Activated naive CD8-positive, alpha-beta T cell treated with anti-CD3 and anti-CD28 coated beads, Interleukin-2, amount 50 U/mL, for 16 hours (primary cell): ENCODE results near the gene FANCC.

Experiments
- DNase-seq: peaks from one replicate; pipeline ENCODE4 v3.0.0-alpha.2; 2020; ENCODE audit warnings: low read depth, low spot score

Gene FANCC

DNA sequence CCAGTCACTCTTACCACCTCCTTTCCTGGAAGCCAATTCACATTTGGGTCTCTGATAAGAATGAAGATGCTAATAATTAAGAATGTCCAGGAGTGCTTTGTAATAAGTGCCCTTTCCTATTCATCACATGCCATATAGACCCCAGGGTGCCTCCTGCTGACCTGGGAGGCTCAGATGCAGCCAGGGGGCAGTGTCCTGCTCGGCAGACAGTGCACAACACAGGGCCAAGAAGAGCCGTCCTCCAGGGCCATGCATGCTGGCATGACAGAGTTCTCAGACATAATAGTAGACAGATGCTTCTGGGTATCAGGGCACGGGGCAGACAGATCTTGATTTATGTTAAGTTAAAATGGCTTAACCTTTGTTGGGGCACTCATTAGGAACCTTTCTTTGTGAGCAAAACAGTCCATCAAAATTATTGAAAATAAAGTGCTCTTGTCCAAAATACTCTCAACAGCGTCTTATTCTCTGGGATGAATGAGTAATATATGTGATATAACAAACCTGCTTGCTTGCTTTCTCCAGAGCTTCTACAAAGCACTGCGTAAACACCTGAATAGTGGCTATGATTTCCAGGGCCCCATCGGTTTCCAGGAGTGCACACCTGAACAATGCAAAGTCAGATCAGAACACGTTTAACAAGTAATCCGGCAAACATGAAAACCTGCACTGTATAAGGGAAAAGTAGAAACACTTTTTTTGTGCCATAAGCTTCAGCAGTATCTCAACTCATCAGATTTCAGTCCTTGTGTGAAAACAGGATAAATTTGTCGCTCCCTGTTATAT, 192.7 kb downstream of the FANCC start:
- no peak for DNase-seq

DNA sequence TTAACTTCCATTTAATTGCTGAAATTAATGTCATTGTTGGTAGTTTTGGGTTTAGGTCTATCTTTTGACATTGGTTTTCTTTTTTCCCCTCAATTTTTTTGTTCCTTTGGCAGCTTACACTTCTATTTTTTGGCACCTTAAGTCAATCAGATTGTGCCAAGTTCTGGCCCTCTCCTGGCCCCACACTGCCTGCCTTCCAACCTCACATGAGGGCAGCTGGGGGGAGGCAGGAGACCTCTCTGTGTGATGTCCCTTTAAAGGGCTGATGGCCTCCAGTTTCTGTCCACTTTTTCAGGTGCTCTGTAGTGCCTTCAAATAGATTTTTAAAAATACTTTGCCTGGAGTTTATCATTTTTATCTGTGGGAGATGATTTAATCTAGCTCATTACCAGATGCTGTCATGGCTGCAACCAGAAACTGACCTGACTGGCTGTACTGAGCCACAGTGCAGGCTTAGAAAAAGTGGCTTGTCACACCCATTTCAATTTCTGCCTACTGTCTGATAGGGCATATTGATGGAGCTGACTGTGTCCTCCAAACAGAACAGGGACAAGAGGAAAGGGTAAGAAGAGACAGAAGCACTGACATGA, 196.6 kb downstream of the FANCC start:
- no peak for DNase-seq

DNA sequence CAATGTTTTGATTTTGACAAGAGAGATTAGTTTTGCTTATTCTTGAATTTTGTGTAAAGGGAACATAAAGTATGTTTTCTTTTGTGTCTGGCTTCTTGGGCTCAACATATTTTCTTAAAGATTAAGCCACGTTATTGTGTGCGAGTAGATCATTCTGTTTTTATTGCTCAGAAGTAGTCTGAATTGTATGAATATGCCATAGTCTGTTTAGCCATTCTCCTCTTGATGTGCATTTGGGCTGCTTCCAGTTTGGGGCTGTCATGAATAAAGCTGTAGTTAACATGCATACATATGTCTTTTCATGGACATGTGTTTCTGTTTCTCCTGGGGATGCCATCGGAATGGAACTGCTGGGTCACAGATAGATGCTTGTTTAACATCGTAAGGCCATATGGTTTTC, 198.9 kb downstream of the FANCC start:
- no peak for DNase-seq

DNA sequence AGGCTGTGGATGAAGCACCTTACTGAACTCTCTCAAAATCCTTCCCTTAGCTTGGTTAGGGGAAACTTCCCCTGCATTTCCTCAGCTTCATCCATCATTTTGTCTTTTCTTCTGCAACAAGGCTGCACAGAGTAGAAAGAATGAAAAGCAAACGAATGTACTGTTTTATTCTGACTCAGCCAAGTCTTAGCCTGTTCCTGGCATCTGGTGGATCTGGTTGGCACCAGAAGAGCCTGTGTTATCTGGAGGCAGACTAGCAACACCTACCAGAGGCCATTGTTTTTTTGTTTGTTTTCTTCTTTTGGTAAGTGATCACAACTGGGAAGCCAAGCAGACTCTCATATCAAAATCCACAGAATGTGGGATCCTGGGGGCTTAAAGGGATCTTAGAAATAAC, 200.7 kb downstream of the FANCC start:
- no peak for DNase-seq

DNA sequence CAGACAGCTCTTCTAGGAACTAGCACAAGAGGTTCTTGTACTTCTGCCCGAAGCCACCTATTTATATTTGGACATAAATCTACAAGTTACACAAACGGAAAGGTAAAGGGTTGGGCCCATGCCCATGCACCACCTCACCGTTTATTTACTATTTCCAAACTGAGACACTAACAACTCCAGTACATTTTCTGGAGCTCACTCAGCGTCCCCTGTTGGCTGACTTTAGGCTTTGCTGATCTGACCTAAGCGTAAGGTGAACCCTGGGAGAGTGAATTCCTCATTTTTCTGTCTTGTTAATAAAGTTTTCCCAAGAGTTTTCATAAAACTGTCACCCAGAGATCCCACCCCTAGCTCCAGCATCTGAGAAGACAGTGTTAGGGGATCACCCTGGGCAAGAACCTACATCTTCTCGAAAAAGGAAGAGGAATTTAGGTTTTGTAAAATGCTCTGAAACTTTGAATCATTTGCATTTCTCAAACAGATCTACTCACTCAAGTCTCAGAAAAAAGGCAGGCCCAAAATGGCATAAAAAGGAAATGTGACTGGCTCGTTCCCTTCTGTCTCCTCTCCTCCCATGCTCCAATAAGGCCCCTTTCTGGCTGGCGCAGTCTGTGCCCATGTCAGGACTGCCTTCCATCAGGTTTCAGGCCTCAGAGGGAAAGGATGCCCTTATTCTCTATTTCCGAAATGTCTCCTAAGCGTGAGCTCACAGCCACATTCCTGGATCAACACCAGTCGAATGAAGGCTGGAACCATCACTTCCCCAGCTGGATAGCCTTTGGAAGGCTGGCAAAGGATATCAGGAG, 201.3 kb downstream of the FANCC start:
- DNase-seq, result no peak

DNA sequence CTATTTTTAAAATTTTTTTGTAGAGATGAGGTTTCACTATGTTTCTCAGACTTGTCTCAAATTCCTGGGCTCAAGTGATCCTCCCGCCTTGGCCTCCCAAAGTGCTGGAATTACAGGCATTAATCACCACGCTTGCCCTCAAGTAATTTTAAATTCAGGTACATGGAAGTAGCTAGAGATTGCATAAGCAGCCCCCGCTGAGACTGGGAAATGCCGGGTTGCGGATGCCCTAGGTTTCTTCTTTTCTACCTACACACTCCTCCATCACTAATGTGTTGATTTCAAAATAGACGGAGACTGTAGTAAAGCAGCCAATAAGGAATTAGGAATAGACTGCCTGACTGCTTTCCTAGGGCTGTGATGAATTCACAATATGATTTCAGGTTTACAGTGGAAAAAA, 202.4 kb downstream of the FANCC start:
- no peak for DNase-seq

DNA sequence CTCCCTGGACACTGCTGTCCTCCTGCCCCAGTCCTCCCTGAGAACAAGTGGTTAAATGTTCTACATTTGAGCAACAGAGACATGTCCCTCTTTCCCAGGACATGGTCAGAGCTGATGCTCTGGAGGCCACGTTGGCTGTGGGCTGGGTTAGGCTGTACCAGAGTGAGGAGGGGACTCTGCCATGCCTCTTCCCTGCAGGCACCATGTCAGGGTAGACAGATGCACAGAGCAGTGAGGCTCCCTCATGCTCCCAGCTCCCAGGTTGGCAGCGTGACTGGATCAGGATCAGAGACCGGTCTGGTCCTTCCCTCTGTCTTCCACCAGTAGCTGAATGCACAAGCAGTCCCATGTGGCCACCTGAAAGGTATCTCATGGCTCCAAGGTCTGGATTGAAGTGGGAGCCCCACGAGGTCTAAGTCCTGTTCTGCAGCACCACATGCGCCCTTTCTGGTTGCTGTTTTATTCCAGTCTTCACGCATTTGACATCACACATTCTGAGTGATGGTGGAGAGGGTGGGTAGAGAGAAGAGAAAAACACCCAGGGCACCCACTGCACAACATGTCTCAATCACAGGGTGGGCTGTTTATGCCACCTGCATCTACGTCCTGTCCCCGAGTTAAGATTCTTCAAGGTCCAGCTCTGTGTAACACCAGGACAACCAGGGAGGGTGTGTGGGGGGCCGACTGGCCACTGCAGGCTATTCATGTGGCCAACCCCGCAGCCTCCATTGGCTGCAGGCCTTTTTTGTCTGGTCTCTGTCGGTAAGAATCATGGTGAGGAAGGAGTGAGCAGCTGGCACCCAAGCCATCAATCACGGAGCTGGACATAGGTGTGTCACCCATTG, 204.9 kb downstream of the FANCC start:
- no peak for DNase-seq

DNA sequence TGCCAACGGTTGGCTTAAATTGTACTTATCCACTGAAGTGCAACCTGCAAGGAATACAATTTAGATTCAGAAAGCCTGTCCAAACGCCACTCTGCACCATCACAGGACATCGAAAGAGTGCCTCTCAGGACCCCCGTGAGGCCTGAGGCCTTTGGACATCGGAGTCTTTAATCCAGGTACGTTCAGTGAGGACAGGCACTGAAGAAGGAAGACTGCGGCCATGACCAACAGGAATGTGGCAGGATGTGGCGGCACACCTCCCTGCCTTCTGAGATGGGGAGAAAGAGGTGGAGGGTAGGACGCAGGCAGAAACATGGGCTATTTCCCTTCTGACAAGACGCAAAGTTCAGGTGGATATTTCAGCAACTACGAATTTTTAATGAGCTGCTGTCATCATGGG, 205.8 kb downstream of the FANCC start:
- no peak for DNase-seq

DNA sequence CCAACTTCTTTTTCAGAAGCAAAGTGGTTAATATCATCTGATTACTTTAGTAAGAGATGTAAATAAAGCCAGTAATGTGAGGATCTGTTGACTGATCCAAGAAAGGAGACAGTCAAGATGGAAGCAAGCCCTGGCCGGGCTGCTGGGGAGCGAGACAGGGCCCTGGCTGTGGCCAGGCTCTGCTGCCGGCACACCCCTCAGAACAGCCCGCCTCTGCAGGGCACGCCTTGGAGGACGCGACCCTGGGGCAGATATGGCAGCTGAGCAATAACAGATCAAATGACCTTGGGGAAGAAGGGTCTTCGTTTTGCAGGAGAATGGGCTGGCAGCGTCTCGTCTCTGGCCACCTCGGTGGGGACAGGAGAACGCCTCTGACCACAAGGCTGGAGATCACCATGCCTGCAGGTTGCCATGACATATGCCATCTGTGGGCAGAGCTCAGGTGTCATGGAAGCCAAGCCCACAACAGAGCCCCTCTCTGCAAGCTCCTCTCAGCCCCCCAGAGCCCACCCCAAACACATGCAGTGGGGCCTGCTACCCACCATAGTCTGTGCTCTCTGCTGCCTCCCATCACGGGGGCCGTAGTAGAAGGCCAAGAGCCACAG, 206.5 kb downstream of the FANCC start:
- no peak for DNase-seq

DNA sequence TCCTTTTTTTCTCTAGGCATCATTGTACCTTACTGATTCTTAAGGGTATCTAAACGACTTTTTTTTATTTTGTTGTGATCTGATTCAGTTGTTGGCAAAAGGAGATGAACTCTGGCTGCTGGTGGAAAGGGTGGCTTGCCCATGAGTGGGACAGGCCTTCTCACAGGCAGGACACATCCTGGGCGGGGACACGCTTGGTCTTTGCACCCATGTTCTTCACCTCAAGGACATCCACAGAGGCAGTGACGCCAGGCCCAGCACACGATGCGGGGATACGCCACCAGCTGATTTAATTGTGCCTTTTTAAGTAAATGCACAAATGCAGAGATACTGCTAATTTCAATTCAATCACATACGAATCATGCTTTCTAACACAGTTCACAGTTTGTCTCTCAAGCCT, 208.1 kb downstream of the FANCC start:
- DNase-seq, result no peak

DNA sequence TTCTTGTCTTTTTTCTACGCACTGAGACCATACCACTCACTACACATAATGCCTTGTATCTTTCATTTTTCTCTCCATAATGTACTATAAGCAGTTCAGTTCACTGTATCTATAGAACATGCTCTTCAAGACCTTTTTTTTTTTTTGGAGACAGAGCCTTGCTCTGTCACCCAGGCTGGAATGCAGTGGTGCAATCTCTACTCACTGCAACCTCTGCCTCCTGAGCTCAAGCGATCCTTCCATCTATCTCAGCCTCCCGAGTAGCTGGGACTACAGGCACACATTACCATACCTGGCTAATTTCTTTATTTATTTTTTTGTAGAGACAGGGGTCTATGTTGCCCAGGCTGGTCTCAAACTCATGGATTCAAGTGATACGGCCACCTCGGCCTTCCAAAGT, 208.7 kb downstream of the FANCC start:
- no peak for DNase-seq

DNA sequence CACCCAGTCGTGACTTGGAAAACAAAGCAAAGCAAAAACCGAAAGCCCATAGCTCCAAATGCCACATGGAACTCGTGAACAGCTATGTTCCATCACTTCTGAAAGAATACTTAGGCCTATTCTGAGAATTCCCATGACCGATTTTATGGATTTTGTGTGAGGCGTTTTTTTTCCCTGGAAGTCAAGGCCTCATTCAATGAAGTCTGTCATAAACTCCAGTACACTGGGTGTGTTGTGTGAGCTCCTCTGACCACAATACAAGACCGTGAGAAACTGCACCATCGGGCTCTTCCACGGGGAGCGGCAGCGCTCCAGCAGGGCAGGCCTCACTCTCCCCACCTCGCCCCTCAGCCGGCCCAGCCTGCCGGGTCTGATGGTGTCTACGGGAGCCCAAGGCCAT, 209.5 kb downstream of the FANCC start:
- no peak for DNase-seq

DNA sequence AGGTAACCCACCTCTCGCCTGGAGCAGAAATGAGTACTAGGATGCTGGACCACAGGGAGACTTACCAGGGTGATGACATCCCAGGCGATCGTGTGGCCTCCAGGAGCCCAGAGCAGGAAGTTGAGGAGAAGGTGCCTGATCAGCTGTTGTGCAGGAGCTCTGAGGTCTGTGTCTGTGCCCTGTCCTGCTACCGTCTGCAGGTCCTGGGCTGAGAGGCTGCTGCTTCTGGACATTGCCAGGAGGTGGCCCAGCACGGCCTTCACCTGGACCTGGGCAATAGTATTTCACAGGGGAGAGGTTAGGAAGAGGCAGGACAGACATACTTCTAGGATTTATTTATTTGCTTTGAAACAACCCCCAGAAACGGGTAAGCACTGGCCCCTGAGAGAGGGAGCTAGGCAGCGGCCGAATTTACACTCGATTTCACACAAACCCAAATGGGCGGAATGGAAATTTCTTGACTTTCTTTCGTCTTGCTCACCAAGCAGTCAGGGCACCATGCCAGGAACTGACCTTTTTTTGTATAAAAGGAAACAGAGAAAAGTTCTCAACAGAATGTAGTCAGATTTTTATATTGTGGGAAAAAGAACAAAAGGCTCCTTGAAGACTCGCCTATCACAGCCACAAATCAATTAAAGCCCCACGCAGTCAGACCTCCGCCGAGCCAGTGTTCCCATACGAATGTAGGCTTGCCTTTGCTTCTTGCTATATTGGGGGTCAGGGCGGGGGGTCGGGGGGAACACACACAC, 210.3 kb downstream of the FANCC start:
- DNase-seq, result no peak

DNA sequence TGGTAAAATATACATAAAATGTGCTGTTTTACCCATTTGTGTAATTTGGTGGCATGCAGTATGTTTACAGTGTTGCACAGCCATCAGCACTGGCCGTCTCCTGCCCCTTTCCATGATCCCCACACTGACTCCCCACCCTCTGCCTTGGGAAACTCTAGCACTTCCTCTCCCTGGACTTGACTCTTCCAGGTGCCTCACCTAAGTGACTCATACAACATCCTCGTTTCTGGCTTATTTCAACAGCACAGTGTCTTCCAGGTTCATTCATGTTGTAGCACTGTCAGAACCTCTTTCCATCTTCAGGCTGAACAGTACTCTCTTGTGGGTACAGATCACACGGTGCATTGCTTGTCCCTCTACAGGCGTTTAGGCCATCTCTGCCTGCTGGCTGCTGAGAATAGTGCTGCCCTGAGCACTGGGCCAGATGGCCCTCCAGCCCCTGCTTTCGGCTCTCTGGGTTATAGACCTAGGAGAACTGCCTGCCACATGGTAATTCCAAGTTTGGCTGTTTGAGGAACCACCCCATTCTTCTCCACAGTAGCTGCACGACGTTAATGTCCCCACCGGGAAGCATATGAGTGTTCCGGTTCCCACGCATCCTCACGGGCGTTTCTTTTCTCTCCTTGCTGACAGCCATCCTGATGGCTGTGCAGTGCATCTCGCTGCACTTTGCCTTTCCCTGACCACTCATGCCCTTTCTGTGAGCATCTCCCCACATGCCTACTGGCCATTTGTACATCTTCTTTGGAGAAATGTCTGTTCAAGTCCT, 211.8 kb downstream of the FANCC start:
- no peak for DNase-seq

DNA sequence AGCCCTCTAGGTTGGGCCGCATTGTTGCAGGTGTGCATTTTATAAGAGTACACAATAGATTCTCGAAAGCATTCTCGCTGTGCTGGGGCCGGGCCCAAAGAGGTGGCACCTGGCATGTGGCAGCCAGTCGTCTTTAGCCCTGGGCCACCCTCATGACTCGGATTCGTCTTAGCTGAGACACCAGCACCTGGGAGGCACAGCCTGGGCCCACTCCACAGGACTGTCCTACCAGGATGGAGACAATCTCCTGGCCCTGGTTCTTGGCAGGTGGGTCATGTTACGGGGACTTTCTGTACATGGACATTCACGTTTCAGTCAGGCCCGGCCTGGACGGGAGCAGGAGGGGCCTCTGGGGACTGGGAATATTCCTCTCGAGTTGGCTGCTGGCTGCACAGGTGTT, 212.5 kb downstream of the FANCC start:
- DNase-seq, result no peak

DNA sequence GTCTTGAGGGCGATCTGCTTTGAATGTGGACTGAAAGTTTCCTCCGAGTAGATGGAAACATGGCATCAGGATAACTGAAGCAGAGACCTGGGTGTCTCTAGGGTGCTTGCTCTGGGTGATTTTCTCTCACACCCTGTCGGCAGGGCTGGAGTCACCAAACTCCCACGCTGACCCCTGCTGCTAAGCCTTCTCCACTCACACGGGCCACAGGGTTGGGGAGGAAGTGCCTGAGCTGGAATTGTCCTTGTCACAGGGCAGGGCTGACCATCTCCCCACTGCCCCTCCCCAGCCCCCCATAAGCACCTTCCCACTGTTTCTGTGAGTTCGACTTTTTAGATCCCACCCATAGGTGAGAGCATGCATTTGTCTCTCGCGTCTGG, 212.9 kb downstream of the FANCC start:
- no peak for DNase-seq

DNA sequence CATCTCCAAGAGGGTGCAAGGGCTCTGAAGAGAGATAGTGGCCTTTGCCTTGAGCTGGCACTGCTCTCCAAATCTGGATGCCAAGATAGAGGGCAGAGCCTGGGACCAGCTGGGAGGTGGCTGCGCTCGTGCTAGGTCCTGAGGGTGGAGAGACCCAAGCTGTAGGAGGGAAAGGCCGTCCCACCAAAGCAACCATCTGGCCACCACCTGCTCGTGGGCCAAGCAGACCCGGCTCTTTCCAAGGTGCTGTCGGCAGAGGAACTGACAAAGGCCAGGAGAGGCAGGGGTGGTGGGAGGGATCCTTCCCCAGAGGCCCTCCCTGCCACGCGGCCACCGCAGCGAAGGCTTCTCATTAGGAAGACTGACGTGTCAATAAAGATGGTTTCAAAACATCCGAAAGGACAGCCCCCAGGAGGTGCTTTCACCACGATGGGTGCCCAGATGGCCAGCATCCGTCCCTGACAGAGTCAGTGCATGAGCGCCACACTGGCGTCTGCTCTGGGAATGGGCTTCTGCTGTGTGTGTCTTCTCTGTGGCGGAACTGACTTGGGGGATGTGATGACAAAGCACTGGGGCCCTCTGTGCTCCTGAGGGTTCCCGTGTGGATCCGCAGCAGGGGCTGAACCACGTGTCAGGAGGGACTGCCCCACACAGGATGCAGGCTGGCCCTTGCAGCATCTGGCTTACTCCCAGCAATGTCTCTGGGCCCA, 213.5 kb downstream of the FANCC start:
- no peak for DNase-seq

DNA sequence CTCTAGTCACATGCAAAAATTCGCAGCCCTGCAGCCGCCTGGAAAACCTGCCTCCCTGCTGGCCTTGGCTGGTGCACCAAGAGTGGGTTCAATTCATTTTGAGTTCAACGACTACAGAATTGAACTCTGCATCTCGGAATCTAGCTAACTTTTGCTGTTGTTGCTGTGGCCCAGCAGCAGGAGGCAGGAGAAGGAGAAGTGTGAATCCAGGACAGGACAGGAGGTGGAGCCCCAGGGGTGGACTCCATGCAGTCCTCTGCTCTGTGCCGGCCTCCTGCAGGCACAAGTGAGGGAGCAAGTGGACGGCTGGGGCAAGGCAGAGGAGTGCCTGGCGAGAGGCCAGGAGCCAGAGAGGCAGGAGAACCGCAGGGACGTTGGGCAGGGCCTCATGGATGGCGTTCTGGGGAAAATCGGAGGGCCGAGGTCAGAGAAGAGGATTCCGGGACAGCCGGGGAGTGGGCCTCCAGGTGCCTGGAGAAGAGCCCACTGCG, 214.2 kb downstream of the FANCC start:
- no peak for DNase-seq

DNA sequence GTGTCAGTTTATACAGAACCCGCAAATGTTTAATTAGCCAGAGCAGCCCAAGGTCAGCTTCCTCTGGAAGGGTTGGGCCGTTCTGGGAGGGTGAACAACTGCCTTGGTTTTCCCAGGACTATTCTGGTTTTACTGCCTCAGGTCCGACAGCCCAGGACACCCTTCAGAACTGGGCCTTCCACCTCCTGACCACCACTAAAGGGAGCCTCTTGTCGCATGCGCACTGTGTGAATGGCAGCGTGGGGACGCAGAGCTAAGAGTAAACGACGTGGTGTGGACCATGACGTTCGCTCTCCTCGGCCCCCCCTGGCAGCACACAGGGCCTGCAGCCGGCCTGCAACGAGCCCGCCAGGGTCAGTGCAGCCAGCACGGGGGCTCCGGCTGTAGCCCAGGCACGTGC, 214.9 kb downstream of the FANCC start:
- DNase-seq, result no peak
